HepG2 (cell line): ENCODE results near the gene TCF12. TPM values are rescaled to one million over a fixed set of nuclear protein-coding genes. Genes with fewer than 3 reads are reported as not detected.

Source experiments
- ATF1 ChIP-seq: IDR thresholded peaks from 2 replicates; pipeline ENCODE4 v1.6.1; 2016; ENCODE audit warnings: mild to moderate bottlenecking, control low read depth
- ATF6 ChIP-seq: sonication (generic); formaldehyde crosslinking; conservative IDR thresholded peaks from 2 replicates; pipeline ENCODE4 v1.4.0; 2020; ENCODE audit warnings: missing genetic modification reagents
- CBX5 ChIP-seq: sonication (generic); formaldehyde crosslinking; IDR thresholded peaks from 2 replicates; pipeline ENCODE4 v1.4.0; 2020; ENCODE audit warnings: missing genetic modification reagents, borderline replicate concordance
- CCAR2 ChIP-seq: fragments of 200-400 bp; formaldehyde crosslinking; optimal IDR thresholded peaks from 2 replicates; pipeline ENCODE3; 2018; ENCODE audit warnings: low read depth, mild to moderate bottlenecking, low read length, moderate library complexity
- ELF4 ChIP-seq: sonication (generic); formaldehyde crosslinking; IDR thresholded peaks from 2 replicates; pipeline ENCODE4 v1.5.0; 2020; ENCODE audit warnings: missing genetic modification reagents, mild to moderate bottlenecking, moderate library complexity, borderline replicate concordance
- HOXD1 ChIP-seq: sonication (generic); formaldehyde crosslinking; IDR thresholded peaks from 2 replicates; pipeline ENCODE4 v1.5.0; 2020; ENCODE audit warnings: missing genetic modification reagents
- JARID2 ChIP-seq: sonication (generic); formaldehyde crosslinking; IDR thresholded peaks from 2 replicates; pipeline ENCODE4 v1.8.1; 2023; ENCODE audit warnings: missing genetic modification reagents, inconsistent platforms; ENCODE audit not compliant: insufficient replicate concordance
- NAIF1 ChIP-seq: sonication (generic); formaldehyde crosslinking; IDR thresholded peaks from 2 replicates; pipeline ENCODE4 v1.5.0; 2020; ENCODE audit warnings: mild to moderate bottlenecking, missing genetic modification reagents, borderline replicate concordance
- SAP130 ChIP-seq: IDR thresholded peaks from 2 replicates; pipeline ENCODE4 v1.6.1; 2016; ENCODE audit warnings: low read depth
- TAF15 ChIP-seq: fragments of 200-400 bp; formaldehyde crosslinking; IDR thresholded peaks from one replicate; pipeline ENCODE4 v1.6.1; 2018; ENCODE audit warnings: mild to moderate bottlenecking, low read depth, low read length; ENCODE audit not compliant: poor library complexity, severe bottlenecking
- ZFY ChIP-seq: sonication (generic); formaldehyde crosslinking; IDR thresholded peaks from 2 replicates; pipeline ENCODE4 v1.4.0; 2020; ENCODE audit warnings: missing genetic modification reagents
- ZNF256 ChIP-seq: sonication (generic); formaldehyde crosslinking; conservative IDR thresholded peaks from 2 replicates; pipeline ENCODE4 v1.4.0; 2020; ENCODE audit warnings: missing genetic modification reagents
- ZNF326 ChIP-seq: sonication (generic); formaldehyde crosslinking; IDR thresholded peaks from 2 replicates; pipeline ENCODE4 v1.4.0; 2020; ENCODE audit warnings: missing genetic modification reagents, borderline replicate concordance
- ZNF557 ChIP-seq: sonication (generic); formaldehyde crosslinking; IDR thresholded peaks from 2 replicates; pipeline ENCODE4 v1.4.0; 2020; ENCODE audit warnings: missing genetic modification reagents
- polyA plus RNA-seq, 8 experiments: library from polyadenylated mRNA; depleted of rRNA in 3 of 8; stranded (reverse) in 7 of 8; unstranded in 1 of 8; fragments of >200 nt; fragmentation: Illumina TruSeq in 4 of 8; extraction: Trizol in 4 of 8; gene quantifications; 2 replicates each; pipeline versions ENCODE4 v1.2.1 to v1.2.3, GENCODE V29; 2011 to 2016; ENCODE audit warnings: low read depth in 4 of 8, missing spikeins in 1 of 8, mixed read lengths in 1 of 8; ENCODE audit not compliant: insufficient read depth in 1 of 8
- total RNA-seq, 5 experiments: library from RNA; depleted of rRNA; stranded (reverse); fragments of >200 nt; fragmentation: Illumina TruSeq; extraction: Trizol; gene quantifications; 2 replicates each; pipeline ENCODE4 v1.2.3, GENCODE V29; 2016; ENCODE audit warnings: low read depth in 1 of 5
- TF ChIP-seq, protein P1 (sequence below): IDR thresholded peaks from 2 replicates; pipeline ENCODE4 v1.6.1; 2016; ENCODE audit warnings: missing biosample characterization, missing genetic modification reagents, low read depth
- TF ChIP-seq, protein P2 (sequence below): sonication (generic); formaldehyde crosslinking; conservative IDR thresholded peaks from 2 replicates; pipeline ENCODE4 v1.4.0; 2020; ENCODE audit warnings: missing genetic modification reagents
- TF ChIP-seq, protein P3 (sequence below): sonication (generic); formaldehyde crosslinking; IDR thresholded peaks from 2 replicates; pipeline ENCODE4 v1.5.1; 2020; ENCODE audit warnings: mild to moderate bottlenecking, missing genetic modification reagents
- TF ChIP-seq, protein P4 (sequence below): sonication (generic); formaldehyde crosslinking; conservative IDR thresholded peaks from 2 replicates; pipeline ENCODE4 v1.4.0; 2020; ENCODE audit warnings: missing genetic modification reagents

TCF12 gene
- total and polyA plus RNA-seq, 2 of the 13 experiments (the other 11 are each of a cell fraction or from before 2014, with no cell fraction given) = 48.6 to 51.1 TPM

DNA sequence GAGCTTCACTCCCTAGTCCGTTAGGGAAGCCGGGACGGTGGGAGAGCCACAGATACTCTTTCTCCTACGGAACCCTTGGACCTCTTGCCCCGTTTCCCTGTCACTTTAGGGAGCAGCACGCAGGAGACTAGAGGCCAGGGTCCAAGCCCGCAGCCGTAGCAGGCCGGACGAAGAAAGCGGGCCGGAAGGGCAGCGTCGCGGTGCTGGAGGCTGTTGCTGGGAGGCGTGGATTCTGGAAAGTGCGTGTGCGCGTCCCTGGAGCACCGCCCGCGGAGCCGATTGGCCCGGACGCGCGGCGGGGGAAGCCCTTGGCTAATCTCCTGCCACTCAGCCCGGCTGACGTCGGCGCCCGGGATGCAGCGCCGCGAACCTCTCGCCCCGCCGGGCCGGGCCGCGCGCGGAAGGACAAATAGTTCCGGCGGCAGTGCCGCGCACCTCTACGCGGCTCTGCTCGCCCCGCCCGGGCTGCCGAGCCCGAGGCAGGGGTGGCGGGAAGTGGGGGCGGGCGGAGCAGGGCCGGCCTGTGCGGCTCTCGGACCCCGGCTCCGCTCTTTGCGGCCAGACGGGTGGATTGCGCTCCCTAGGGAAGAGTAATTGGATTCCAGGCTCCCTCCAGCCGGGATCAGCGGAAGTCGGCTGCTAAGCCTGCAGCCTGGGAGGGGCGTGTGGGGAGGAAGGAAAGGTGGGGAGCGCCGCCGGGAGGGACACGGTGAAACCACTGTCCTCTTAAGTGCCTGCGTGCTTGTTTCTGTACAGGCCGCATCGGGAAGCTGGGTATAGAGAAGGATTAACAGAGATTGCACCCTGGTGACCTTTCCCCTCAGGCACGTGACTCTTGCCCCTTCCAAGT, 31.3 kb upstream of the TCF12 start (continued):
- TF ChIP-seq ATF1 (peak; percentile 68; the same call in 1 of the 2 replicates), NAIF1 (CRISPR knock-in tag) (peak; percentile 97), HOXD1 (CRISPR knock-in tag) (peak; percentile 40; the same call in 1 of the 2 replicates), TAF15 (peak; percentile 85), ATF6 (CRISPR knock-in tag) (0 out of 2 replicates have a peak, but pooled peaks have one; percentile 80), ELF4 (peak; percentile 88), ZNF256 (no peak; the same call in 1 of the 2 replicates), SAP130 (CRISPR knock-in tag) (peak; percentile 72), ZFY (CRISPR knock-in tag) (peak; percentile 88), ZNF326 (CRISPR knock-in tag) (no peak), ZNF557 (CRISPR knock-in tag) (no peak), CBX5 (CRISPR knock-in tag) (peak; percentile 96), CCAR2 (no peak), JARID2 (CRISPR knock-in tag) (peak; percentile 64)
- TF ChIP-seq, protein P1, sequence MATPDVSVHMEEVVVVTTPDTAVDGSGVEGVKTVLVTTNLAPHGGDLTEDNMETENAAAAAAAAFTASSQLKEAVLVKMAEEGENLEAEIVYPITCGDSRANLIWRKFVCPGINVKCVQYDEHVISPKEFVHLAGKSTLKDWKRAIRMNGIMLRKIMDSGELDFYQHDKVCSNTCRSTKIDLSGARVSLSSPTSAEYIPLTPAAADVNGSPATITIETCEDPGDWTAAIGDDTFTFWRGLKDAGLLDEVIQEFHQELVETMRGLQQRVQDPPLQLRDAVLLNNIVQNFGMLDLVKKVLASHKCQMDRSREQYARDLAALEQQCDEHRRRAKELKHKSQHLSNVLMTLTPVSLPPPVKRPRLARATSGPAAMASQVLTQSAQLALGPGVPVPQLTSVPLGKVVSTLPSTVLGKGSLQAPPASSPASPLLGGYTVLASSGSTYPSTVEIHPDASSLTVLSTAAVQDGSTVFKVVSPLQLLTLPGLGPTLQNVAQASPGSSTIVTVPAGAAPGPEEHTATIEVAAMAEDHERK (CRISPR knock-in tag) = peak; percentile 66
- TF ChIP-seq, protein P2, sequence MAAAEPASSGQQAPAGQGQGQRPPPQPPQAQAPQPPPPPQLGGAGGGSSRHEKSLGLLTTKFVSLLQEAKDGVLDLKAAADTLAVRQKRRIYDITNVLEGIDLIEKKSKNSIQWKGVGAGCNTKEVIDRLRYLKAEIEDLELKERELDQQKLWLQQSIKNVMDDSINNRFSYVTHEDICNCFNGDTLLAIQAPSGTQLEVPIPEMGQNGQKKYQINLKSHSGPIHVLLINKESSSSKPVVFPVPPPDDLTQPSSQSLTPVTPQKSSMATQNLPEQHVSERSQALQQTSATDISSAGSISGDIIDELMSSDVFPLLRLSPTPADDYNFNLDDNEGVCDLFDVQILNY = peak; percentile 86; the same call in 1 of the 2 replicates
- TF ChIP-seq, protein P3, sequence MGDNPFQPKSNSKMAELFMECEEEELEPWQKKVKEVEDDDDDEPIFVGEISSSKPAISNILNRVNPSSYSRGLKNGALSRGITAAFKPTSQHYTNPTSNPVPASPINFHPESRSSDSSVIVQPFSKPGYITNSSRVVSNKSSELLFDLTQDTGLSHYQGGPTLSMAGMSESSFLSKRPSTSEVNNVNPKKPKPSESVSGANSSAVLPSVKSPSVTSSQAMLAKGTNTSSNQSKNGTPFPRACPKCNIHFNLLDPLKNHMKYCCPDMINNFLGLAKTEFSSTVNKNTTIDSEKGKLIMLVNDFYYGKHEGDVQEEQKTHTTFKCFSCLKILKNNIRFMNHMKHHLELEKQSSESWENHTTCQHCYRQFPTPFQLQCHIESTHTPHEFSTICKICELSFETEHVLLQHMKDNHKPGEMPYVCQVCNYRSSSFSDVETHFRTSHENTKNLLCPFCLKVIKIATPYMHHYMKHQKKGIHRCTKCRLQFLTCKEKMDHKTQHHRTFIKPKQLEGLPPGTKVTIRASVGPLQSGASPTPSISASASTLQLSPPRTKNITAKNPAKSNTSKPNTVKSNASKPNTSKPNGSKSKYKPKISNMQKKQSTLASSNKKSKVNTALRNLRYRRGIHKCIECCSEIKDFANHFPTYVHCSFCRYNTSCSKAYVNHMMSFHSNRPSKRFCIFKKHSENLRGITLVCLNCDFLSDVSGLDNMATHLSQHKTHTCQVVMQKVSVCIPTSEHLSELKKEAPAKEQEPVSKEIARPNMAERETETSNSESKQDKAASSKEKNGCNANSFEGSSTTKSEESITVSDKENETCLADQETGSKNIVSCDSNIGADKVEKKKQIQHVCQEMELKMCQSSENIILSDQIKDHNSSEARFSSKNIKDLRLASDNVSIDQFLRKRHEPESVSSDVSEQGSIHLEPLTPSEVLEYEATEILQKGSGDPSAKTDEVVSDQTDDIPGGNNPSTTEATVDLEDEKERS = peak; percentile 67; the same call in 1 of the 2 replicates
- TF ChIP-seq, protein P4, sequence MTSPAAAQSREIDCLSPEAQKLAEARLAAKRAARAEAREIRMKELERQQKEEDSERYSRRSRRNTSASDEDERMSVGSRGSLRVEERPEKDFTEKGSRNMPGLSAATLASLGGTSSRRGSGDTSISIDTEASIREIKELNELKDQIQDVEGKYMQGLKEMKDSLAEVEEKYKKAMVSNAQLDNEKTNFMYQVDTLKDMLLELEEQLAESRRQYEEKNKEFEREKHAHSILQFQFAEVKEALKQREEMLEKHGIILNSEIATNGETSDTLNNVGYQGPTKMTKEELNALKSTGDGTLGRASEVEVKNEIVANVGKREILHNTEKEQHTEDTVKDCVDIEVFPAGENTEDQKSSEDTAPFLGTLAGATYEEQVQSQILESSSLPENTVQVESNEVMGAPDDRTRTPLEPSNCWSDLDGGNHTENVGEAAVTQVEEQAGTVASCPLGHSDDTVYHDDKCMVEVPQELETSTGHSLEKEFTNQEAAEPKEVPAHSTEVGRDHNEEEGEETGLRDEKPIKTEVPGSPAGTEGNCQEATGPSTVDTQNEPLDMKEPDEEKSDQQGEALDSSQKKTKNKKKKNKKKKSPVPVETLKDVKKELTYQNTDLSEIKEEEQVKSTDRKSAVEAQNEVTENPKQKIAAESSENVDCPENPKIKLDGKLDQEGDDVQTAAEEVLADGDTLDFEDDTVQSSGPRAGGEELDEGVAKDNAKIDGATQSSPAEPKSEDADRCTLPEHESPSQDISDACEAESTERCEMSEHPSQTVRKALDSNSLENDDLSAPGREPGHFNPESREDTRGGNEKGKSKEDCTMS (CRISPR knock-in tag) = 0 out of 2 replicates have a peak, but pooled peaks have one; percentile 30
